Type B pancreatic cell (in vitro differentiated cells): ENCODE results near the gene CACNA1B. TPM values are rescaled to one million over a fixed set of nuclear protein-coding genes. Genes with fewer than 3 reads are reported as not detected.

Experiments used
- DNase-seq: peaks from one replicate; pipeline ENCODE4 v3.0.0; 2021; ENCODE audit warnings: mixed read lengths; ENCODE audit not compliant: unreplicated experiment; ENCODE audit errors: extremely low spot score
- H3K27ac Mint-ChIP-seq: 2 replicates; pipeline ENCODE4 v1.8.0; 2021; ENCODE audit warnings: mild to moderate bottlenecking, mixed read lengths
- H3K27me3 Mint-ChIP-seq: 2 replicates; pipeline ENCODE4 v1.8.0; 2021; ENCODE audit warnings: mixed read lengths
- H3K36me3 Mint-ChIP-seq: 2 replicates; pipeline ENCODE4 v1.8.0; 2021; ENCODE audit warnings: mixed read lengths
- H3K4me1 Mint-ChIP-seq: one replicate; pipeline ENCODE4 v1.8.0; 2021; ENCODE audit warnings: mixed read lengths; ENCODE audit not compliant: unreplicated experiment
- H3K4me3 Mint-ChIP-seq: 2 replicates; pipeline ENCODE4 v1.8.0; 2021; ENCODE audit warnings: mild to moderate bottlenecking, mixed read lengths
- H3K9me3 Mint-ChIP-seq: 2 replicates; pipeline ENCODE4 v1.8.0; 2021; ENCODE audit warnings: mixed read lengths
- CTCF ChIP-seq: fragments of 200-600 bp; sonication (generic); conservative IDR thresholded peaks from 2 replicates; pipeline ENCODE4 v1.5.0; 2021; ENCODE audit warnings: antibody characterized with exemption, mild to moderate bottlenecking
- total RNA-seq: library from RNA; stranded (reverse); gene quantifications from 2 replicates; pipeline ENCODE4 v1.2.1, GENCODE V29; 2021; ENCODE audit warnings: low replicate concordance

Gene CACNA1B
- total RNA-seq, 1 donor from 2014 or later: 2.4 TPM

GRCh38 chr9:137891588-137892423 is 14.2 kb downstream of the CACNA1B start:
- no peak for DNase-seq
- no peak for TF ChIP-seq CTCF
- Mint-ChIP-seq H3K36me3 (no peaks in the 10 kb centered on the region), H3K4me3 (no peak overlapping the region), H3K27ac (no peak overlapping the region), H3K9me3 (no peaks in the 10 kb centered on the region), H3K4me1 (no peaks in the 10 kb centered on the region), H3K27me3 (peaks cover 2% of the 10 kb centered on the region)

- no peak for TF ChIP-seq CTCF
- no peak for DNase-seq
- no peaks in the 10 kb centered on the region for H3K9me3 Mint-ChIP-seq
- H3K27me3 Mint-ChIP-seq: peaks cover 2% of the 10 kb centered on the region
- H3K4me3 Mint-ChIP-seq: no peak overlapping the region
- H3K36me3 Mint-ChIP-seq: no peaks in the 10 kb centered on the region
- no peak overlapping the region for H3K27ac Mint-ChIP-seq
- no peaks in the 10 kb centered on the region for H3K4me1 Mint-ChIP-seq
Observed at GRCh38 chr9:137892424-137893191, 15.0 kb downstream of the CACNA1B start.

- H3K27ac Mint-ChIP-seq: no peak overlapping the region
Observed at GRCh38 chr9:137893670-137894069, 16.1 kb downstream of the CACNA1B start.

GRCh38 chr9:137899551-137900360 is 22.2 kb downstream of the CACNA1B start:
- Mint-ChIP-seq H3K27ac (no peak overlapping the region), H3K9me3 (no peaks in the 10 kb centered on the region), H3K4me1 (no peaks in the 10 kb centered on the region), H3K4me3 (no peak overlapping the region), H3K36me3 (no peaks in the 10 kb centered on the region), H3K27me3 (peaks cover 8% of the 10 kb centered on the region)
- DNase-seq: no peak
- no peak for TF ChIP-seq CTCF

More at GRCh38 chr9:137893670-137894069, 16.1 kb downstream of the CACNA1B start:
- Mint-ChIP-seq H3K4me1 (no peaks in the 10 kb centered on the region), H3K36me3 (no peaks in the 10 kb centered on the region), H3K27me3 (peaks cover 2% of the 10 kb centered on the region), H3K9me3 (no peaks in the 10 kb centered on the region), H3K4me3 (no peak overlapping the region)
- no peak for DNase-seq
- TF ChIP-seq CTCF: no peak

GRCh38 chr9:137900584-137901310 is 23.2 kb downstream of the CACNA1B start:
- Mint-ChIP-seq H3K36me3 (no peaks in the 10 kb centered on the region), H3K9me3 (no peaks in the 10 kb centered on the region), H3K4me1 (no peaks in the 10 kb centered on the region), H3K27ac (no peak overlapping the region), H3K4me3 (no peak overlapping the region), H3K27me3 (peaks cover 6% of the 10 kb centered on the region)
- no peak for DNase-seq
- TF ChIP-seq CTCF: no peak
